ENCODE measurements around the gene CTPS1.

Gene CTPS1

GRCh38 chr1:40966417-40966816 is 13.1 kb upstream of the CTPS1 start:
- no peak for DNase-seq (ENCODE audit: low read depth in 2 of 2)

- DNase-seq (ENCODE audit: low read depth in 2 of 2) = no peak
Observed at GRCh38 chr1:40969445-40969844, 10.1 kb upstream of the CTPS1 start.

- DNase-seq (ENCODE audit: low read depth in 2 of 2) = no peak
Observed at GRCh38 chr1:40971966-40972365, 7.5 kb upstream of the CTPS1 start.

GRCh38 chr1:40973912-40974311 is 5.6 kb upstream of the CTPS1 start:
- no peak for DNase-seq (ENCODE audit: low read depth in 2 of 2)

- DNase-seq (ENCODE audit: low read depth in 2 of 2) = no peak
Observed at GRCh38 chr1:40974945-40975344, 4.6 kb upstream of the CTPS1 start.

GRCh38 chr1:40976952-40977690 is 2.4 kb upstream of the CTPS1 start:
- no peak for DNase-seq (ENCODE audit: low read depth in 2 of 2)

GRCh38 chr1:40977716-40978115 is 1.8 kb upstream of the CTPS1 start:
- DNase-seq (ENCODE audit: low read depth in 2 of 2) = no peak

GRCh38 chr1:40978886-40979240 is 633 bp upstream of the CTPS1 start:
- no peak for DNase-seq (ENCODE audit: low read depth in 2 of 2)

GRCh38 chr1:40980068-40980452 is 564 bp downstream of the CTPS1 start:
- DNase-seq (ENCODE audit: low read depth in 2 of 2) = no peak

GRCh38 chr1:40980453-40981121 is 1.1 kb downstream of the CTPS1 start:
- peak in 1 of 2 donors; percentile 23 for DNase-seq (ENCODE audit: low read depth in 2 of 2)

- no peak for DNase-seq (ENCODE audit: low read depth in 2 of 2)
Observed at GRCh38 chr1:40981691-40982448, 2.4 kb downstream of the CTPS1 start.

GRCh38 chr1:40982721-40983120 is 3.2 kb downstream of the CTPS1 start:
- DNase-seq (ENCODE audit: low read depth in 2 of 2) = no peak

- no peak for DNase-seq (ENCODE audit: low read depth in 2 of 2)
Observed at GRCh38 chr1:40983286-40983685, 3.8 kb downstream of the CTPS1 start.

GRCh38 chr1:40984066-40984465 is 4.6 kb downstream of the CTPS1 start:
- DNase-seq (ENCODE audit: low read depth in 2 of 2) = no peak

GRCh38 chr1:40984531-40984930 is 5.0 kb downstream of the CTPS1 start:
- no peak for DNase-seq (ENCODE audit: low read depth in 2 of 2)

GRCh38 chr1:40985161-40985560 is 5.7 kb downstream of the CTPS1 start:
- no peak for DNase-seq (ENCODE audit: low read depth in 2 of 2)

GRCh38 chr1:40985875-40986274 is 6.4 kb downstream of the CTPS1 start:
- no peak for DNase-seq (ENCODE audit: low read depth in 2 of 2)

GRCh38 chr1:40986328-40986783 is 6.9 kb downstream of the CTPS1 start:
- no peak for DNase-seq (ENCODE audit: low read depth in 2 of 2)

GRCh38 chr1:40986956-40987355 is 7.5 kb downstream of the CTPS1 start:
- no peak for DNase-seq (ENCODE audit: low read depth in 2 of 2)

GRCh38 chr1:40987439-40988276 is 8.2 kb downstream of the CTPS1 start:
- no peak for DNase-seq (ENCODE audit: low read depth in 2 of 2)

- no peak for DNase-seq (ENCODE audit: low read depth in 2 of 2)
Observed at GRCh38 chr1:40988280-40988679, 8.8 kb downstream of the CTPS1 start.

GRCh38 chr1:40989066-40989465 is 9.6 kb downstream of the CTPS1 start:
- DNase-seq (ENCODE audit: low read depth in 2 of 2) = no peak

All from activated CD8-positive, alpha-beta memory T cell treated with anti-CD3 and anti-CD28 coated beads for 4 hours (primary cell).